Sigmoid colon (tissue), 7 donors: Measurements from ENCODE around the gene NEURL4. TPM values are rescaled to one million over a fixed set of nuclear protein-coding genes. Genes with fewer than 3 reads are reported as not detected.
"Not testable (repeated sequence)": the region's sequence is repeated elsewhere in the genome, so short reads cannot be mapped to it uniquely, and the experiment has no call there.

Experiments
- DNase-seq: peaks from one replicate; pipeline ENCODE4 v3.0.0-alpha.2; 2019
- H3K27ac ChIP-seq, 4 donors: fragments of 200-600 bp; sonication (generic); one replicate each; pipeline ENCODE4 v1.5.1; 2016 to 2019; ENCODE audit warnings: mild to moderate bottlenecking in 1 of 4
- H3K27me3 ChIP-seq, 3 donors: fragments of 200-600 bp; sonication (generic); one replicate each; pipeline ENCODE4 v1.5.1; 2019; ENCODE audit warnings: mild to moderate bottlenecking in 1 of 3
- H3K36me3 ChIP-seq, 4 donors: fragments of 200-600 bp; sonication (generic); one replicate each; pipeline ENCODE4 v1.5.1; 2016 to 2019
- H3K4me1 ChIP-seq, 4 donors: fragments of 200-600 bp; sonication (generic); one replicate each; pipeline ENCODE4 v1.5.1; 2017 to 2019
- H3K4me3 ChIP-seq, 4 donors: fragments of 200-600 bp; sonication (generic); one replicate each; pipeline ENCODE4 v1.5.1; 2017 to 2019; ENCODE audit warnings: mild to moderate bottlenecking in 2 of 4, moderate library complexity in 1 of 4
- H3K9me3 ChIP-seq, 4 donors: fragments of 200-600 bp in 3 of 4; sonication (generic) in 3 of 4; one replicate each; pipeline versions ENCODE4 v1.5.1 to v1.6.1; 2013 to 2019
- EP300 ChIP-seq, 4 donors: sonication (generic); formaldehyde crosslinking; IDR thresholded peaks; one replicate each; pipeline ENCODE4 v1.6.1; 2017; ENCODE audit warnings: antibody characterized with exemption in 4 of 4
- POLR2A ChIP-seq, 2 donors: fragments of 450-650 bp; IDR thresholded peaks; one replicate each; pipeline ENCODE4 v1.6.1; 2016; ENCODE audit warnings: antibody characterized with exemption in 2 of 2, mild to moderate bottlenecking in 2 of 2, moderate library complexity in 2 of 2
- POLR2AphosphoS5 ChIP-seq, 4 donors: sonication (generic); formaldehyde crosslinking; IDR thresholded peaks; one replicate each; pipeline ENCODE4 v1.6.1; 2017; ENCODE audit warnings: antibody characterized with exemption in 4 of 4
- WGBS, 2 donors: extraction: QIAGEN DNeasy Blood & Tissue Kit; methylation state at CpG; one replicate each; pipeline ENCODE4 v1.1.7; 2013; 5-methylcytosine and 5-hydroxymethylcytosine counted together
- intact Hi-C: fragments of 100-400 bp; cut with DNase I; formaldehyde crosslinking; loops from one replicate; pipeline ENCODE4 v1.15.1; 2023
- polyA plus RNA-seq, 3 donors: library from polyadenylated mRNA; stranded (reverse); fragments of 200-250 nt; gene quantifications; one replicate each; pipeline ENCODE4 v1.2.3, GENCODE V29; 2013
- total RNA-seq, 4 donors: library from RNA; depleted of rRNA; stranded (reverse); fragments of >200 nt; gene quantifications; one replicate each; pipeline ENCODE4 v1.1.0, GENCODE V29; 2016
- TF ChIP-seq, protein P1 (sequence below), 4 experiments: fragments of 450-650 bp in 3 of 4; fragments of 200-600 bp in 1 of 4; IDR thresholded peaks; one replicate each; pipeline ENCODE4 v1.5.1; 2016 to 2019; ENCODE audit warnings: antibody characterized with exemption in 4 of 4, mild to moderate bottlenecking in 3 of 4, moderate library complexity in 2 of 4
- donor health status: healthy with polysubstance abuse.
- donor health status: Bipolar disorder and iron deficiency.
- donor health status: healthy.

NEURL4 gene
- total and polyA plus RNA-seq, 7 donors, result 6.0 to 31.6 (median 16.7) TPM

GRCh38 chr17:7341842-7342241 is 12.7 kb upstream of the NEURL4 start:
- H3K9me3 ChIP-seq, result no peaks in the 10 kb centered on the region
- intact Hi-C loops, result loop anchor here (5.0 kb wide), 1 partner anchor 80 kb away; the partner anchor contains the start of gene CLDN7
- H3K27me3 ChIP-seq, result peaks cover 11 to 59% (median 18%) of the 10 kb centered on the region in 3 donors
- H3K4me1 ChIP-seq, result no peaks in the 10 kb centered on the region
- H3K4me3 ChIP-seq, result no peak overlapping the region
- no peak for DNase-seq
- 95% methylated on average over 13 of the region's 13 CpGs for WGBS, 2 donors
- no peak for TF ChIP-seq EP300 (IDR thresholded peaks at IDR 0.05)
- TF ChIP-seq, protein P1, sequence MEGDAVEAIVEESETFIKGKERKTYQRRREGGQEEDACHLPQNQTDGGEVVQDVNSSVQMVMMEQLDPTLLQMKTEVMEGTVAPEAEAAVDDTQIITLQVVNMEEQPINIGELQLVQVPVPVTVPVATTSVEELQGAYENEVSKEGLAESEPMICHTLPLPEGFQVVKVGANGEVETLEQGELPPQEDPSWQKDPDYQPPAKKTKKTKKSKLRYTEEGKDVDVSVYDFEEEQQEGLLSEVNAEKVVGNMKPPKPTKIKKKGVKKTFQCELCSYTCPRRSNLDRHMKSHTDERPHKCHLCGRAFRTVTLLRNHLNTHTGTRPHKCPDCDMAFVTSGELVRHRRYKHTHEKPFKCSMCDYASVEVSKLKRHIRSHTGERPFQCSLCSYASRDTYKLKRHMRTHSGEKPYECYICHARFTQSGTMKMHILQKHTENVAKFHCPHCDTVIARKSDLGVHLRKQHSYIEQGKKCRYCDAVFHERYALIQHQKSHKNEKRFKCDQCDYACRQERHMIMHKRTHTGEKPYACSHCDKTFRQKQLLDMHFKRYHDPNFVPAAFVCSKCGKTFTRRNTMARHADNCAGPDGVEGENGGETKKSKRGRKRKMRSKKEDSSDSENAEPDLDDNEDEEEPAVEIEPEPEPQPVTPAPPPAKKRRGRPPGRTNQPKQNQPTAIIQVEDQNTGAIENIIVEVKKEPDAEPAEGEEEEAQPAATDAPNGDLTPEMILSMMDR (IDR thresholded peaks at IDR 0.05), result no peak
- no peak for TF ChIP-seq POLR2A (IDR thresholded peaks at IDR 0.05)
- TF ChIP-seq POLR2AphosphoS5 (IDR thresholded peaks at IDR 0.05), result no peak
- H3K36me3 ChIP-seq, result no peaks in the 10 kb centered on the region
- no peak overlapping the region for H3K27ac ChIP-seq

DNA sequence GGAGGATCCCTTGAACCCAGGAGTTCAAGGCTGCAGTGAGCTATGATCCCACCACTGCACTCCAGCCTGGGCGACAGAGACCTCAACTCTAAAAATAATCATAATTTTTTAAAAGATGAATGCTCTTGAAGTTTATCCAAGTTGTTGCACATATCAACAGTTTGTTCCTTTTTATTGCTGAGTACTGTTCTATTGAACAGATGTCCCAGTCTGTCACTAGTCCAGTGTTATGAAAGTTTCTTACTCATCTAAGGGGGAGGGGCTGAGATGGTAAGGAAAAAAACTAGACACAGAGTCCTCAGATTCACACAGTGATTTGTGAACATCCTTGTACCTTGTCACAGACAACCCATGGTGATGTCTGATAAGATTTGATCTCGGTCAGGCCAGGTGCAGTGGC is 11.0 kb upstream of the NEURL4 start:
- Histone ChIP-seq H3K27me3 (peaks cover 11 to 72% (median 18%) of the 10 kb centered on the region in 3 donors), H3K36me3 (no peaks in the 10 kb centered on the region), H3K9me3 (no peaks in the 10 kb centered on the region), H3K27ac (no peak overlapping the region), H3K4me3 (no peak overlapping the region), H3K4me1 (no peaks in the 10 kb centered on the region)
- intact Hi-C loops, result loop anchor here (5.0 kb wide), 1 partner anchor 78 kb away; the partner anchor contains the start of gene CLDN7
- WGBS, 2 donors, result 65 to 85% methylated on average over 2 of the region's 2 CpGs
- TF ChIP-seq POLR2A (IDR thresholded peaks at IDR 0.05), result no peak
- TF ChIP-seq, protein P1 (IDR thresholded peaks at IDR 0.05), result no peak
- no peak for TF ChIP-seq POLR2AphosphoS5 (IDR thresholded peaks at IDR 0.05)
- TF ChIP-seq EP300 (IDR thresholded peaks at IDR 0.05), result no peak
- DNase-seq, result no peak

DNA sequence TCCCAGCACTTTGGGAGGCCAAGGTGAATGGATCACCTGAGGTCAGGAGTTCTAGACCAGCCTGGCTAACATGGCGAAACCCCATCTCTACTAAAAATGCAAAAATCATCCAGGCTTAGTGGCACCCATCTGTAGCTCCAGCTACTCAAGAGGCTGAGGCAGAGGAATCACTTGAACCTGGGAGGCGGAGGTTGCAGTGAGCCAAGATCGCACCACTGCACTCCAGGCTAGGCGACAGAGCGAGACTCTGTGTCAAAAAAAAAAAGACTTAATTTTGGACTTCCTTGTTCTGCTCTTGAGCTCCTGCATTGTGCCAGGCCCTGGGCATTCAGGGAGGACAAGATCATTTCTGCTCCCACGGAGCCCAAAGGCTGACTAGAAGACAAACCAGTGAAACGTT is 8.5 kb upstream of the NEURL4 start:
- H3K27me3 ChIP-seq, result peaks cover 9 to 61% (median 18%) of the 10 kb centered on the region in 3 donors
- WGBS, 2 donors, result 48 to 73% methylated on average over 7 of the region's 7 CpGs
- H3K9me3 ChIP-seq, H3K36me3 ChIP-seq, DNase-seq, intact Hi-C loops, H3K27ac ChIP-seq, H3K4me1 ChIP-seq, H3K4me3 ChIP-seq: not testable (repeated sequence)

GRCh38 chr17:7336240-7337175 is 7.4 kb upstream of the NEURL4 start, which contains the start of gene ACAP1:
TSS of gene ACAP1 (plus strand) at chr17:7336529. CDS start at chr17:7336735, 206 bp downstream.
- no peak for DNase-seq
- H3K4me1 ChIP-seq, result peaks cover 0 to 7% (median 0%) of the 10 kb centered on the region in 4 donors
- no peak for TF ChIP-seq EP300 (IDR thresholded peaks at IDR 0.05)
- TF ChIP-seq POLR2A (IDR thresholded peaks at IDR 0.05), result no peak
- TF ChIP-seq, protein P1 (IDR thresholded peaks at IDR 0.05), result no peak
- TF ChIP-seq POLR2AphosphoS5 (IDR thresholded peaks at IDR 0.05), result no peak
- H3K4me3 ChIP-seq, result peak within 1 kb of the TSS in 2 of 4 donors; percentile 9 to 12
- peaks cover 7 to 51% (median 12%) of the 10 kb centered on the region in 3 donors for H3K27me3 ChIP-seq
- no peak within 1 kb of the TSS for H3K27ac ChIP-seq
- intact Hi-C loops, result no loop called here
- H3K36me3 ChIP-seq, result no peaks in the 10 kb centered on the region
- WGBS, 2 donors, result 25 to 50% methylated on average over 17 of the region's 17 CpGs
- H3K9me3 ChIP-seq, result no peaks in the 10 kb centered on the region

DNA sequence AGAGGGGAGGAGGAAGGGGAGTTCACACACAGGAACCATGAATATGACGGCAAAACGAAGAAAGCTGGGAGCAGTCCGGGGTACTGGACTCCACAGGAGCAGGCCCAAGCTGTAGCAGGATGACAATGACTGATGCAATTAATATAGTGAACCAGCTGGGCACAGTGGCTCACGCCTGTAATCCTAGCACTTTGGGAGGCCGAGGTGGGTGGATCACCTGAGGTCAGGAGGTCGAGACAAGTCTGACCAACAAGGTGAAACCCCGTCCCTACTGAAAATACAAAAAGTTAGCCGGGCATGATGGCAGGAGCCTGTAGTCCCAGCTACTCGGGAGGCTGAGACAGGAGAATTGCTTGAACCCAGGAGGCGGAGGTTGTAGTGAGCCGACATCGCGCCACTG is 6.6 kb upstream of the NEURL4 start:
- peaks cover under 1 to 43% (median 11%) of the 10 kb centered on the region in 3 donors for H3K27me3 ChIP-seq
- H3K27ac ChIP-seq, intact Hi-C loops, H3K4me3 ChIP-seq, H3K9me3 ChIP-seq, DNase-seq, H3K36me3 ChIP-seq, H3K4me1 ChIP-seq: not testable (repeated sequence)
- WGBS, 2 donors, result 84 to 88% methylated on average over 13 of the region's 13 CpGs
